ENCODE results near the gene TEDC1. TPM values are rescaled to one million over a fixed set of nuclear protein-coding genes. Genes with fewer than 3 reads are reported as not detected.
A peak's percentile ranks its signal among the peaks of the same experiment; 100 is the strongest.
"Not testable (repeated sequence)": the region's sequence is repeated elsewhere in the genome, so short reads cannot be mapped to it uniquely, and the experiment has no call there.

TEDC1 gene
- total RNA-seq, 1 donor, result 5.1 TPM

DNA sequence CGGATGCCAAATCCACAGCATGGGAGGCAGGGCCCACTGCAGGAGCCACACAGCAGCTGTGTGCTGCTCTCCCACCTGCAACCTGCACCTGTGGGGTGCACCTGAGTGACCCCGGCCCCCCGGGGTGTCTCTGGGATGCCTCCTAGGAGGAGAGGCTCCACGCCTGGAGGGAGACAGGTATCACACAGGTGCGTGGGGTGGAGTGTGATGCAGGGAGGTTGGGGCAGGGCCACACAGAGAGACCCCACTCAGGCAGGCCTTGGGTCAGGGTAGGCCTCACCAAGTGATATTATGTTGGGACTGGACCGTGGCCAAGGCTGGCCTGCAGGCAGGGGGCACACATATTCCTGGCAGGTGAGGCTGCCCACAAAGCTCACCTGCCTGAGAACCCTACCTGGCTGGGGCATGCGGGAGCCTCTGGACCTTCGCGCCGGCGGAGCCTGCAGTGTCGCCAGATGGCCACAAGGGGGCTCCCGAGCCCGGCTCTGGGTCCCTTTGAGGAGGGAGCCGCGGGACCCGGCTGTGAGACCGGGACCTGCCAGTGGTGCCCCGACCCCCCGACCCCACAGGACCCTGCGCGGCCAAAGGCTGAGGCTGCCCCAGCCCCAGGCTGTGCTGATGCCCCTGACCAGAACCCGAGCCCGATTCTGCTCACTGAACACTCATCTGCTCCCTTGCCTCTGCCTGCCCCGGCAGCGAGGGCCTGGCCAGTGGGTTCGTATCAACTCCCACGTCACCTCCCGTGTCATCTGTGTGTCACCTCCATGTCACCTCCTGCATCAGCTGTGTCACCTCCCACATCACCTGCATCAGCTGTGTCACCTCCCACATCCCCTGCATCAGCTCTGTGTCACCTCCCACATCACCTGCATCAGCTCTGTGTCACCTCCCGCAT lies 46.8 kb downstream of the TEDC1 start:
- Histone ChIP-seq H3K4me1 (ENCODE audit: insufficient read depth, low read length) (no peaks in the 10 kb centered on the region), H4K20me1 (ENCODE audit: insufficient read depth, low read length) (no peaks in the 10 kb centered on the region), H3K4me3 (ENCODE audit: insufficient read depth, low read length) (no peak overlapping the region), H3K4me2 (ENCODE audit: insufficient read depth, low read length) (no peak overlapping the region), H3K79me2 (ENCODE audit: insufficient read depth, low read length) (no peaks in the 10 kb centered on the region), H3K27me3 (ENCODE audit: insufficient read depth, low read length) (peaks cover 13% of the 10 kb centered on the region), H3K9me3 (ENCODE audit: low read depth, low read length) (no peaks in the 10 kb centered on the region), H2AFZ (ENCODE audit: low read length) (peak overlapping the region; percentile 41), H3K36me3 (ENCODE audit: insufficient read depth, low read length) (no peaks in the 10 kb centered on the region), H3K27ac (ENCODE audit: low read depth, low read length) (no peak overlapping the region)
- TF ChIP-seq CTCF (IDR thresholded peaks at IDR 0.05; ENCODE audit: extremely low read depth, low read depth, low read length), result peak; percentile 74
- peak; percentile 98 for DNase-seq (ENCODE audit: insufficient read length, low spot score, missing footprints)

- no peak for TF ChIP-seq CTCF (IDR thresholded peaks at IDR 0.05; ENCODE audit: extremely low read depth, low read depth, low read length)
- Histone ChIP-seq H3K27me3 (ENCODE audit: insufficient read depth, low read length) (peaks cover 13% of the 10 kb centered on the region), H3K27ac (ENCODE audit: low read depth, low read length) (no peak overlapping the region), H3K79me2 (ENCODE audit: insufficient read depth, low read length) (no peaks in the 10 kb centered on the region), H4K20me1 (ENCODE audit: insufficient read depth, low read length) (no peaks in the 10 kb centered on the region), H3K4me3 (ENCODE audit: insufficient read depth, low read length) (no peak overlapping the region), H3K4me2 (ENCODE audit: insufficient read depth, low read length) (no peak overlapping the region), H2AFZ (ENCODE audit: low read length) (no peak overlapping the region), H3K4me1 (ENCODE audit: insufficient read depth, low read length) (no peaks in the 10 kb centered on the region), H3K36me3 (ENCODE audit: insufficient read depth, low read length) (no peaks in the 10 kb centered on the region), H3K9me3 (ENCODE audit: low read depth, low read length) (peaks cover 4% of the 10 kb centered on the region)
- peak; percentile 74 for DNase-seq (ENCODE audit: insufficient read length, low spot score, missing footprints)
Measured at GRCh38 chr14:105538481-105539049, 47.5 kb downstream of the TEDC1 start.

DNA sequence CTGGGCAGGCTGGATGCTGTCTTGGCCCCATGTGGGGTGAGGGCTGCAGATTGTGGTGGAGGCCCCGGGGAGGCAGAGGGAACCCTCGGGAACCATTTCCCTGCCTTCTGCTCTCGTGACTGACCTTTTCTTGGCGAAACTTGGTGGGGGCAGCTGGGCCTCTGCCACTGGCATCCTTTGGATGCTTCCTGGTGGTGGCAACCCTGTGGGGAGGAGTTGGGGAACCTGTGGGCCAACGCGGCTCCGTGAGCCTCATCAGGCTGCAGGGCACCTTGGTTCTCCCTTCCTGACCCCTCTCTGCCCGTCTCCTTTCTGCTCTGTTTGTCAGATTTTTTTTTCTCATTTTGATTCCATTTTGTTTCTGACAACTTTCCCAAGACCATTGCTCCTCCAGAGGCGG lies 49.8 kb downstream of the TEDC1 start:
- Histone ChIP-seq H3K79me2 (ENCODE audit: insufficient read depth, low read length) (no peaks in the 10 kb centered on the region), H4K20me1 (ENCODE audit: insufficient read depth, low read length) (no peaks in the 10 kb centered on the region), H3K9me3 (ENCODE audit: low read depth, low read length) (peaks cover 4% of the 10 kb centered on the region), H3K4me2 (ENCODE audit: insufficient read depth, low read length) (no peak overlapping the region), H3K4me3 (ENCODE audit: insufficient read depth, low read length) (no peak overlapping the region), H3K27me3 (ENCODE audit: insufficient read depth, low read length) (peaks cover 13% of the 10 kb centered on the region), H3K27ac (ENCODE audit: low read depth, low read length) (no peak overlapping the region), H2AFZ (ENCODE audit: low read length) (no peak overlapping the region), H3K36me3 (ENCODE audit: insufficient read depth, low read length) (no peaks in the 10 kb centered on the region), H3K4me1 (ENCODE audit: insufficient read depth, low read length) (no peaks in the 10 kb centered on the region)
- no peak for TF ChIP-seq CTCF (IDR thresholded peaks at IDR 0.05; ENCODE audit: extremely low read depth, low read depth, low read length)
- DNase-seq (ENCODE audit: insufficient read length, low spot score, missing footprints), result no peak

GRCh38 chr14:105541218-105541875 lies 50.3 kb downstream of the TEDC1 start:
- Histone ChIP-seq H3K9me3 (ENCODE audit: low read depth, low read length) (peaks cover 4% of the 10 kb centered on the region), H3K4me1 (ENCODE audit: insufficient read depth, low read length) (no peaks in the 10 kb centered on the region), H3K79me2 (ENCODE audit: insufficient read depth, low read length) (no peaks in the 10 kb centered on the region), H3K36me3 (ENCODE audit: insufficient read depth, low read length) (no peaks in the 10 kb centered on the region), H2AFZ (ENCODE audit: low read length) (no peak overlapping the region), H4K20me1 (ENCODE audit: insufficient read depth, low read length) (no peaks in the 10 kb centered on the region), H3K4me3 (ENCODE audit: insufficient read depth, low read length) (no peak overlapping the region), H3K27me3 (ENCODE audit: insufficient read depth, low read length) (peaks cover 12% of the 10 kb centered on the region), H3K27ac (ENCODE audit: low read depth, low read length) (no peak overlapping the region), H3K4me2 (ENCODE audit: insufficient read depth, low read length) (no peak overlapping the region)
- no peak for DNase-seq (ENCODE audit: insufficient read length, low spot score, missing footprints)
- no peak for TF ChIP-seq CTCF (IDR thresholded peaks at IDR 0.05; ENCODE audit: extremely low read depth, low read depth, low read length)

DNA sequence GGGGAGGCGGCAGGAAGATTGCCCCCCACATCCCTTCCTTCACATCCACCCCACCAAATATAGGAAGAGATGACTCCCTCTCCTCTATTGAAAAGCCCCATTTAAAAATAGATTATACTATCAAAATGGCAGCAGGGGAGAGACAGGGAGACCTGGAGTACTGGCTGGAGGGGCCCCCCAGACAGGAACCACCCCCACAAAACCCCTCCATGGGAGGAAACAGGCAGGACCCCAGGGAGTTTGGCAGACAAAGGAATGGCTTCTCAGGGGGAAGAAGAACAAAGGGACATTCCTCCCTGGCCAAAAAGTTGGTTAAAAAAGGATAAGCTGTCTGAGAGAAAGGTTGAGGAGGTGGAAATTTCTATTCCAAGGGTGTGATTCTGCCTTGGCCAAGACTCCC lies 54.6 kb downstream of the TEDC1 start:
- H3K4me1 ChIP-seq (ENCODE audit: insufficient read depth, low read length); H3K27ac ChIP-seq (ENCODE audit: low read depth, low read length); DNase-seq (ENCODE audit: insufficient read length, low spot score, missing footprints); H3K27me3 ChIP-seq (ENCODE audit: insufficient read depth, low read length); H3K4me2 ChIP-seq (ENCODE audit: insufficient read depth, low read length); H2AFZ ChIP-seq (ENCODE audit: low read length); H3K9me3 ChIP-seq (ENCODE audit: low read depth, low read length); H3K36me3 ChIP-seq (ENCODE audit: insufficient read depth, low read length); H4K20me1 ChIP-seq (ENCODE audit: insufficient read depth, low read length); H3K4me3 ChIP-seq (ENCODE audit: insufficient read depth, low read length); H3K79me2 ChIP-seq (ENCODE audit: insufficient read depth, low read length): not testable (repeated sequence)

Measured in osteoblast (primary cell).